ENCODE measurements around the gene PRDM15.

Gene PRDM15, protein sequence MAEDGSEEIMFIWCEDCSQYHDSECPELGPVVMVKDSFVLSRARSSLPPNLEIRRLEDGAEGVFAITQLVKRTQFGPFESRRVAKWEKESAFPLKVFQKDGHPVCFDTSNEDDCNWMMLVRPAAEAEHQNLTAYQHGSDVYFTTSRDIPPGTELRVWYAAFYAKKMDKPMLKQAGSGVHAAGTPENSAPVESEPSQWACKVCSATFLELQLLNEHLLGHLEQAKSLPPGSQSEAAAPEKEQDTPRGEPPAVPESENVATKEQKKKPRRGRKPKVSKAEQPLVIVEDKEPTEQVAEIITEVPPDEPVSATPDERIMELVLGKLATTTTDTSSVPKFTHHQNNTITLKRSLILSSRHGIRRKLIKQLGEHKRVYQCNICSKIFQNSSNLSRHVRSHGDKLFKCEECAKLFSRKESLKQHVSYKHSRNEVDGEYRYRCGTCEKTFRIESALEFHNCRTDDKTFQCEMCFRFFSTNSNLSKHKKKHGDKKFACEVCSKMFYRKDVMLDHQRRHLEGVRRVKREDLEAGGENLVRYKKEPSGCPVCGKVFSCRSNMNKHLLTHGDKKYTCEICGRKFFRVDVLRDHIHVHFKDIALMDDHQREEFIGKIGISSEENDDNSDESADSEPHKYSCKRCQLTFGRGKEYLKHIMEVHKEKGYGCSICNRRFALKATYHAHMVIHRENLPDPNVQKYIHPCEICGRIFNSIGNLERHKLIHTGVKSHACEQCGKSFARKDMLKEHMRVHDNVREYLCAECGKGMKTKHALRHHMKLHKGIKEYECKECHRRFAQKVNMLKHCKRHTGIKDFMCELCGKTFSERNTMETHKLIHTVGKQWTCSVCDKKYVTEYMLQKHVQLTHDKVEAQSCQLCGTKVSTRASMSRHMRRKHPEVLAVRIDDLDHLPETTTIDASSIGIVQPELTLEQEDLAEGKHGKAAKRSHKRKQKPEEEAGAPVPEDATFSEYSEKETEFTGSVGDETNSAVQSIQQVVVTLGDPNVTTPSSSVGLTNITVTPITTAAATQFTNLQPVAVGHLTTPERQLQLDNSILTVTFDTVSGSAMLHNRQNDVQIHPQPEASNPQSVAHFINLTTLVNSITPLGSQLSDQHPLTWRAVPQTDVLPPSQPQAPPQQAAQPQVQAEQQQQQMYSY

DNA sequence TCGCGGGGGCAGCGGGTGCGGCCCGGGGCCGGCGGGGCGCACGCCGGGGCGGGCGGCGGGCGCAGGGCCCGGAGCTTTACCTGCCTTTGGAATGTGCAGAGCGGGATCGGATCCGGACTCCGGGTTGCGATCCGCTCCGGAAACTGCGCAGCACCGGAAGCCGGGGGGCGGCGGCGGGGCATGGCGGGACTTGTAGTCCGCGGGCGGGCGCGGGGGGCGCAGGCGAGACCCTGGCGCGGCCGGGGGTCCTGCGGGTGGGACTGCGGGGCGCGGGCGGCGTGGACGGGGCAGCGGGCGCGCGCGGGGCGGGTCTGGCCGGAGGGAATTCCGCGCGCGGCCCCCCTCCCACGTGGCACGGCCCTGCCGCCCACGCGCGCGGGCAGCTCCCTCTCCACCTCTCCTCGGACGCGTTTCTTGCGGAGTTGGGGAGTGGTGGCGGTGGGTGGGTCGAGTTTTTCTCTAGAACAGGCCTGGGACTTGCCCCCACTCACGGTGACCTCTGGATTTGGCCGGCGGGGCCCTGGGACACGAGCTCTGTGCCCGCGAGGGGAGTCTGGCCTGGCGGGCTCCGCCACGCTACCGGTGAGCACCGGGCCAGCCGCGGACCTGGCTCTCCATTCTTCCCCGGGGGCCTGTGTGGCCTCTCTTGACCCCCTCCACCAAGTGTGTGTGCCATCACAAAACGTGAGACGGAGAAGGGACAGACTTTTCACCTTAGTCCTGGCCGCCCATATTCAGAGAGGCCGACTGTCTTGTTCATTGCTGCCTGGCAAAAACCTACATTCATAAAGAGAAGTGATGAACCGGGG, at the start of gene PRDM15:
TSS of gene PRDM15 (minus strand) at position 155 of the 809 bp plus-strand sequence. CDS start 18,981 bp downstream, outside the sequence.
- peak; percentile 92 for DNase-seq (ENCODE audit: low spot score)

DNA sequence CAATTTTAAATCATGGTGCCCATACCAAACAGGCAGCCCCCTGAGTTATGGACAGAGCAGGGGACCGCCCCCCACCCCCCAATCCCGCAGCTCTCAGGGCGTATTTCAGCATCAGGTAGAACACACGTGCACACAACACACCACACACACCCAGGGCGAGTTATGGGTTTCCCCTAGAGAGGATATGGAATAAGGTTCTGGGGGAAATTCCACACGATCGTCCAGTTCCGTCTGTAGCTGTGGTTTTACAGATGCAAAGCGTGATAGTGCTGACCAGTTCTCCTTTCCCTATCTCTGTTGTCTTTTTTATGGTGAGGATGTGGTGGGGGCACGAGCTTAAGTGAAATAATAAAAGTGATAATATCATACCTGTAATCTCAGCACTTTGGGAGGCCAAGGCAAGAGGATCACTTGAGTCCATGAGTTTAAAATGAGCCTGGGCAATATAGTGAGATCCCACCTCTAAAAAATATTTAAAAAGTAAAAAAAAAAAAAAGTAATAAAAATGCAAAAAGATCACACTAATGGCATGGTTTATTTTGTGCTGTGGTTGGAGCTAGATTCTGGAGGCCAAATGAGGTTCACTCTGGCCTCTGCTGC, 49.6 kb upstream of the PRDM15 start:
- DNase-seq (ENCODE audit: low spot score): no peak

DNA sequence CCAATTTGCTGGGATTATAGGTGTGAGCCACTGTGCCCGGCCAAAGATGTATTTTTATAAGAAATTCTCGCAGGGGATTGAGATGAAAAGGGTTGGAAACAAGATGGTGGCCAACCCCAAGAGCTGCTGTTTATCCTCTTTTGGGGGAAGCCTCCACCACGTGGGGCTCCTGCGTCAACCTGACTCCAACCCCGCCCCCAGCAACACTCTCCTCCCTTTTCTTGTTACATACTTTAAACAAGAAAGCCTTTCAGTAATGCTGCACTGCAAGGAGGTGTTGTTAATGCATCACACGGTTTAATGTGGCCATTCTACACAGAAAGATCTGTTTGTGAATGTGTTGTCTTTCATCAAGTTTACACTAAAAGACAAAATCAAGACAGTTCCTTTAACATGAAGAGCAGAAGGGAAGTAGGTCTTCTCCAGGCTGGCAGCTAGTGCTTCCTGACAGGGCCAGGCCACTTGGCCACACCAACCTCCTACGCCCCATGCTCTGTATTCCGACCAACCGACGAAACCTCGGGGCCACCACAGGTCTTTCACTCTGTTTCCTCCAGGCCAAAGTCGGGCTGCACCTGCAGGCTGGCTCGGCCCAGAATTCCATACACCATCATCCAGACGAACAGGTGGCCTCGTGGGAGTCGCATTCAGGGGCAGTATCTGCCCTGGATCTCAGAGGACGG, 48.7 kb upstream of the PRDM15 start:
- DNase-seq (ENCODE audit: low spot score): no peak

DNA sequence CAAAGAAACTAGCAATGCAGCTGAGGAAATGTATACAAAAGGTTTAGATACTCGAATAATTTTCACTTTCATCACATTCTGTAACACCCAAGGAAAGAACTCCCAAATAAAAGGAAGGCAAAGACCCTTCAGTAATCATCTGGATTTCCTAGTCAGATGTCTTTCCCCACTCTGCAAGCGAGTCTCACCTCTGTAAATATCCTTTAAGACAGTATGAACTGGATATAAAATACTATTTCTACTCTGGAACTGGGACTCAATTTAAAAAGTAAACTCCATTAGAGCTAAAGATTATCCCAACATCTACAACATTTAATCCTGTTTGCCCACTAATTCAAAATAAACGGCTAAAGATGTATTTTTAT, 47.6 kb upstream of the PRDM15 start:
- no peak for DNase-seq (ENCODE audit: low spot score)

DNA sequence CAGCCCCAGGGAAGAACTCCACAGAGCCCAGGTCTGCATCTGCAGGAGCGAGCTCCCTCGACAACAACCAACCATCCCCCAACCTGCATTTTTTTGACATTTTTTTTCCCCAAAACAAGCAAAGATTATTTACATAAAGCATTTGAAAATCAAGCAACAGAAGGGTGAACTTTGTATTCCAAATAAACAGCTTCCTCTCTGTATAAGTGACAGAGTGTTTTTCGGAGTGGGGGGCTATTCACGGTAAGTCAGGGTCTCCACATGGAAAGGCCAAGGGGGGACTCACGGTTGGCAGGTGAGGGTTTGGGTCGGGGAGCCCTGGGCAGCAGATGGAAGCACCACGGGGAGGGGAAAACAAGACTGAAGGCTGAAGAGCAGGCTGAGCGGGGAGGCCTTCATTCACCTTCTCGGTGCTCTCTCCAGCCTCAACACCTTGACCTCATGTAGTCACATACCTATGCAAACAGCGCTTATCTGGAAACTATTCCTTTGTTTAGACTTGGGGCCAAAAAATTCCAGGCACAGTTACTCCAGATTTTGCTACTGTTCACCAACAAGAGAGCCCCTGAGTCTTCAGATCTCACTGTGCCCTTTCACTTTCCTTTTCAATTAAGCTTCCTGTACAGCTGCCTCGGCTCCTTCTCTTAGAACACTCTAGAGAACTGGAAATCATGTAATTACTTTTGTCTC, 47.1 kb upstream of the PRDM15 start:
- peak; percentile 60 for DNase-seq (ENCODE audit: low spot score)

DNA sequence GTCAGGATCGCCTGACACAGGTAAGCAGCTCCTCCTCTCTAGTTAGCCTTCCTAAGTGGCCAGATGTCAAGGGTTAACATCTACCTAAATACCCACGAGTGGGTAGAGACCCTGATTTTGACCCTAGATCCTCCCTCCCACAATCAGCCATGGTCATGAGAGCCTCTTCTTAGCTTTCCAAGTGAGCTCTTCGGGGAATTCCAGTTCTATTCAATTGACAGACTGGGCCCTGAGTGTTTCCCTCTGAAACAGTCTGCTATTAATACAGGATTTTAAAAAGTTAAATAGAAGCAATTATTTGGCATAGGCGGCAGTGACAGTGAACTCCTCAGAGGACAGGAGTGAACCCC, 46.6 kb upstream of the PRDM15 start:
- DNase-seq (ENCODE audit: low spot score): no peak

DNA sequence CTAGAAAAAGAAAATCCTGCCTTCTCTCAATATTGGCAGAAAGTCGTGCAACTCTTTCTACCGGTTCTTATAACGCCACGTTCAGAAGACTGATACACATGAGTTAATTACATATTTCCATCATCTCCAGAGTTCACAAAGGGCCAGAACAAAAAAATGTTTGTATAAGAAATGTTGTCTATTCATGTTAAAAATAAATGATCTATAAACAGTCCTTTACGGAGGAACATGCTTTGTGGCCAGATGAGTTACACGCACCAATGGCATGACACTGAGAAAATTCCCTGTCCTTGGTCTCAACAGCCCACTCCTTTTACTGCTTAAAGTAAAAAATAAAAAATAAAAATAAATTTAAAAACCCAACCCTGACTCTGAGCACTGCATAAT, 45.2 kb upstream of the PRDM15 start:
- DNase-seq (ENCODE audit: low spot score): no peak

DNA sequence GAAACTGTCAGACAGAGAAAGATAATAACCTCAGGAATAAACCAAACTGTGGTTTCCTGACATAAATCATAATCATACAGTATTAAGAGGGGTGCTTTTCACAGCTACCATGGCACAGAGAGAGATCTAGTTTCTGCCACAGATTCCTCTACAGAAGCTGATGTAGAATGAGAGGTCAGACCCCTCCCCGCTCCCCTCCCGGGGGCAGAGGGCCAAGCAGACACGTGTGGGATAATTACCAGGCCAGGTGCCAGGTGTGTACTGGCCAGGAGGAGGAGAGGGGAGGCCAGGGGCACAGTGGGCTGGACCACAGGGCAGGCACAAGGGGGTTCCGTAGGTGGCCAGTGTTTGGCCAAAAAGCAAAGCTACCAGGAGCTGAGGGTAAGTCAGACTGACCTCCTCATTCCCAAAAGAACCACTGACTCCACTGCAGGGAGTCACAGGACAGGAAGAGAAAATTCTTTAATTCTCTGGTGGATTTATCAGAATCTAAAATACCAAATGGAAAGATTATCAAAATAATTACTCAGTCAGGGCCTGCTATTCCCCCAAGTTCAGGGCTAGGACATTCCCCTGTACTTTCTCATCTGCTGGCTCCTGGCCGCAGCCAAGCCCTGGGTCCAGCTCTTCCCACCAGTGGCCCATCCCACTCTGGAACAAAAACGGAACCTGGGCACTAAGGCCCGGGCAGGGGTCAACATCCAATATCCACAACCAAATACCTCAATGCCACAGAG, 44.7 kb upstream of the PRDM15 start:
- peak; percentile 74 for DNase-seq (ENCODE audit: low spot score)

DNA sequence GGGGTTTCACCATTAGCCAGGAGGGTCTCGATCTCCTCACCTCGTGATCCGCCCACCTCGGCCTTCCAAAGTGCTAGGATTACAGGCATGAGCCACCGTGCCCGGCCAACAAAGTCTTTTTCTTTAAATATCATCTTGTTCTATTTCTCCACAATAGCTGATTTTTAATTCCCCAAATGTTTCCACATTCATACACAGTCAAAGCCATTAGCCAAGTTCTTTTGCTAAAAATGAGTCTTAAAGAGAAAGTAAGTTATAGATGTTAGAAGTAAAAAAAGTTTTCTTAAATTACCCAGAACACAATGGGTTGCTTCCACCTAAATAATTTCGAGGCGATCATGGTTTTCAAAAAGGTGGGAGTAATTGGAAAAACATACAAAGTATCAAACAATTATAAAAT, 44.0 kb upstream of the PRDM15 start:
- DNase-seq (ENCODE audit: low spot score): no peak

DNA sequence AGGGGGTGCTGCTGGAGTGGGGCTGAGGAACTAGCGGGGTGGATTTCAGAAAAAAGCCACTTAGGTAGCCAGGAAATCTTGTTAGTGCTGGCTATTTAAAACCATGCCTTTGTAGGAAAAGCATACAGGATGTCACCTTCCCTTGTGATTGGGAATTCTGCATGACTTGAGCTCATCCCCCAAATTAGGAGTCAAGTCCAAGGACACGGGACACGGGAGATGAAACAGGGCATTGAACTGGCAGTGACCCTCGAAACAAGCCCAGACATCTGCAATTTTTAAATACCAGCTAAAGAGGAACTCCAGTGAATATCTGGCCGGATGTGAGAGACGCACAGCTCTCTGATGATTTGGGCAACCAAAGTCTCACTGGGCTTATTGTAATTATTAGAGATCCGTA, 41.9 kb upstream of the PRDM15 start:
- DNase-seq (ENCODE audit: low spot score): no peak

DNA sequence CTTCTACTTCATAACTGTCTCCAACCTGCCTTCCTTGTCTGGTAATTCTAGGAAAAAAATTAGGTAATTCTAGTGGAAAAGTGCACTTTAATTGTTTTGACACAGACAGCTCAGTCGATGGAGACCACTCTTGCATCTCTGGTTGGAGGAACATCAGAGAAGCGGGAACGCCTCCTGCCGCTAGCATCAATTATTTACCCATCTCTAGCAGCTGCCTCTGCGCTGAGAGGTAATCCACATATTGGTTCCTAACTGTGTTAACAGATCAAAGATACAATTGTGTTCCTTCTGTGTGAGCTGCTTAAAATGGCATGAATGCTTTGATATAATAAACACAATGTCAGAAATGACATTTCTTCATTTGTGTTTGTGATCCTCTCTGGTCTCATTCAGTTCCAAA, 41.3 kb upstream of the PRDM15 start:
- DNase-seq (ENCODE audit: low spot score): no peak

DNA sequence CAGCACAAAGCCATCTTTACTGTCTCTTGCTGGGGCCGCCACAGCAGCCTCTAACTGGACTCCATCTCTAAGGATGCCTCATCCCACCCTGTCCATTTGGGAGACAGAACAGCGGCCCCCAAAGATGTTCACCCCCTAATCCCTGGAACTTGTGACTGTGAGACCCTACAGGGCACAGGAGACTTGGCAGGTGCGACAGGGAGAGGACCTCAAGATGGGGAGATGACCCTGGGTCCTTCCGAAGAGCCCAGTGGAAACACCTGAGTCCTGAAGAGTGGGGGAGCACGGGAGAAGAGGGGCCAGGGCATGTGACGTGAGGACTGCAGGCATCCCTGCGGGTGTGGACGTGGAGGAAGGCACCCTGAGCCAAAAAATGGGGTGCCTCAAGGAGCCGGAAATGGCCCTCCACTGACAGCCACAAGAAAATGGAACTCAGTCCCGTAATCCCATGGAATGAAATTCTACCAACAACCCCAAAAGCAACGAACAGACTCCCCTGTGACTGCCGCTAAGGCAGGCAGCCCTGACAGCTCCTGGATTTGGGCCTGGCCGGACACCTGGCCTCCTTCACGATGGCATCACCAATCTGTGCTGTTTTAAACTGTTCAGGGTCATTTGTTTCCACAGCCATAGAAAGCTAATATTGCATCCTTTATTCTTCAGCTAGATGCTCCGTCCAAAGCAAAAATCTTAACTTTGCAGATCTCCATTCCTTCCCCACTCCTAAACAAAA, 40.7 kb upstream of the PRDM15 start:
- DNase-seq (ENCODE audit: low spot score): no peak

DNA sequence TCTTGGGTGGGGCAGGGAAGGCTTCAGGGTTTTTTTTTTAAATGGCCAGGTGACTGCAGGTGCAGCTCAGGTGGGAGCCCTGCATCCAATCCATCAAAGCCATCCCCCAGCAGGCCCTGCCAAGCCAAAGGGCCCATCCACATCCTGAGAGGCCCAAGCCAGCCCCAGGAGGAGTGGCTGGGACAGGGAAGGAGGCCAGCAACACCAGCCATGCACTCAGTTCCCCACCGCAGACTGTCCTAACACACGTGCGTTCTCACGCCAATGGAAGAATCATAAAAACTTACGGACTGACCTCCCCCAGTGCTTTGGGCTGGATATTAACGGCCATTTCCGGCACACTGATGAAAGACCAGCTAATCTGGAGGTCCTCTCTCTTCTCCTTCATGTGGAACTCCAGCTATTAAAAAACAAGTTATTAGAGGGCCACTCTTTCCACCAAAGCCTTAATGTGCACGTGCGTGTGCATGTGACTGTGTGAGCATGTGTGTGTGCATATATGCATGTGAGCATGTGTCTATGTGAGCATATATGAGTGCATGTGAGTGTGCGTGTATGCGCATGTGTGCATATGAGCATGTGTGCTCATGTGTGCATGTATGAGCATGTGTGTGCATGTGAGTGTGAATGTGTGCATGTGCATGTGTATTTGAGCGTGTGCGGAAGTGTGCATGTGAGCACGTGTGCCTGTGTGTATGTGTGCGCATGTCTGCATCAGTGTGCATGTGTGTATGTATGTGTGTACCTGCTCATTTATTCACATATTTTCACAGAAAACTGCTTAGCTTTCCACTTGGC, 39.6 kb upstream of the PRDM15 start:
- DNase-seq (ENCODE audit: low spot score): no peak

DNA sequence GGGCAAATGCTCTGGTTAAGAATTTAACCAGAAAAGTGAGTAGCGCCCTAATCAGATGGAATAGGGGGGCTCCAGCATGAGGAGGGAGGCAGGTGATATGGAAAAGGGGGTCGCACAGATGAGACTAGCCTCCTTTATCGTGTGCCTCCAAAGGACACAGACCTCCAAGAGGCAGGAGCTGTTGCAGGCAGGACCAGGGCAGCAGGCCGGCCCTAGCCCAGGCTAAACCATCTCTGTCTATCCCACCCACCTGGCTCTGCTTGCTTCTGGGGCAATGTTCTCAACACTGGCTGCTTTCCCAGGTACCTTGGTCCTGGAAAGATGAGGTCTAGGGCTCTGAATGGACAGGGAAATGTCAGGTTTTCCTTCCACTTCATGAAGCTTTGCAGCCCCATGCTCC, 38.4 kb upstream of the PRDM15 start:
- DNase-seq (ENCODE audit: low spot score): no peak

DNA sequence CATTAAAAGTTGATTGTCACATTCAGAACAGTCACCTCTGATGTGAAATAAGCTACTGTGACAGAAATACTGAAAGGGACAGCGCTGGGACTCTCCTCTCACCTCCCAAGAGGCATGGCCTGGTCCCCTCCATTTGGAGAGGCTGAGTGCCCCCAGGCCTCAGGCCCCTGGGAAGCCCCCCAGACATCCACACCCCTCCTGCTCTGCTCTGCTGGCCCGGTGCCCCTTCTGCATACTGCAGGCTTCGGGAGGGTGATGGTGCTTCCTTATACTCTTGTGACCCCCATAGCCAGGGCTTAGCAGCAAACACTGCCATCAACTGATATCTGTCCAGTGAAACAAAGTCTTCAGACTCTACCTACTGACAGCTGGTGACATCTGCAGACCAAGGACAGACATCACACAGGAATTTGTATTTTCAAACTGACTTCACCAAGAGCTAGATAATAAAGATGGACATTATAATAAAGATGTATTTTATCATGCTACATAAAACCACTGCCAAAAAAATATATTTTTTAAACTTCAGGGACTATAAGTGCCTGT, 37.8 kb upstream of the PRDM15 start:
- no peak for DNase-seq (ENCODE audit: low spot score)

DNA sequence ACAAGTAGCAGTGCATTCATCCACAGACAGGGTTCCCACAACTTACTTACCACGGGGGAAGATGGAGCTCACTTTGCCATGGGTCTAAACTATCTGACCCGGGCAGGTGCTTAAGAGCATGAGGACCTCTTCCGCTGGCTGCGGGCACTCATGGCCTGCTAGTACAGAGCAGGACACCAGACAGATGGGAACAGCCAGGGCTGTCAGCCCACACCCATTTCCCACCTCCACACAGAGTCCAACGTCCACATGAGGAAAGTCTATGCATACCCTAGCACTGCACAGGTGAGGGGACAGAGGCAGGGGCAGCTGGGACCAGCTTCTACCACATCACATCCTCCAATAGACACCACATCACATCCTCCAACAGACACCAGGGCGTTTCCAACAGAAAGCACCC, 35.8 kb upstream of the PRDM15 start:
- no peak for DNase-seq (ENCODE audit: low spot score)

DNA sequence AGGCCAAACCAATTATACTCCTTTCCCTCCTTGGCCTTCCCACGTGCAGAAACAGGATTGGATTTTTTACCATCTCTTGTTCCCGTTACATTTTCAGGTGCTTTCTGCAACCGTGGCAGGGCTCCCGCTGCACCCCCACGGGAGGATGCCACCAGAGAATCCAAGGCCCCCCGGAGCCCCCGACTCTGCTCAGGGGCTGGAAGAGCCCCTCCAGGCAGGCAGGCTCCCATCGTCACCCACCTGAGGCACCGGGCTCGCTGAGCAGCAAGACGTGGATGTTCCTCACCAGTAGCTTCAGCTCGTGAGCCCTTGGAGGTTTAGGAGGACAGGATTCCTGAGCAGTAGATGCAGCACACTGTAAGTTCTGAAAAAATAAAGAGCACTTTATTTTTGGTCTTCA, 35.2 kb upstream of the PRDM15 start:
- DNase-seq (ENCODE audit: low spot score): no peak

DNA sequence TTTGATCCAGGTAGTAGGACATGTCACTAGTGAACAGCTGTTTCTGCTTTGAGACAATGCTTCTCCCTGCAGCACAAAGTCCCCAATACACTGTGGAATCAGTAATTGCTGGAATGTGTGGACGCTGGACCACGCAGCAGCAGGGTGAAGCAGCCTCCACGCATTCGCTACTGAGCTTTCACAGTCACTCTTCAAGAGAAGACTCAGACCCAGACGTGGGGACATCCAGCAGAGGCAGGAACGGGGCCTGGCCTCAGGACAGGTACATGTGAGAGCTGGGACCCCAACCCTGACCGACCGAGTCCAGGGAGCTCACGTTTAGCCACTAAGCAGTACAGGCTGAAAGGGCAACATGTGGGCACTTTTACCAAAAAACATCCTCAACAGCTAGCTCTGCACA, 34.1 kb upstream of the PRDM15 start:
- DNase-seq (ENCODE audit: low spot score): no peak

Data from GM03348 (cell line).